KOPT-K1 (cell line): ENCODE measurements around the gene MSI1.

Experiments used
- H3K27ac ChIP-seq: fragments of 200-600 bp; sonication (generic); 2 replicates; pipeline ENCODE4 v1.5.1; 2016; ENCODE audit warnings: antibody characterized with exemption, mild to moderate bottlenecking, low read depth, low read length; ENCODE audit not compliant: poor library complexity, severe bottlenecking
- H3K36me3 ChIP-seq: fragments of 200-600 bp; sonication (generic); 2 replicates; pipeline ENCODE4 v1.5.1; 2017; ENCODE audit warnings: antibody characterized with exemption, mild to moderate bottlenecking, low read length, moderate library complexity; ENCODE audit not compliant: insufficient read depth
- H3K9me3 ChIP-seq: fragments of 200-600 bp; sonication (generic); 2 replicates; pipeline ENCODE4 v1.5.1; 2017; ENCODE audit warnings: antibody characterized with exemption, low read length, mild to moderate bottlenecking; ENCODE audit not compliant: insufficient read depth, poor library complexity, severe bottlenecking

MSI1 gene

GRCh38 chr12:120368789-120369602, at the start of gene MSI1:
MSI1 (minus strand) TSS chr12:120369164; CDS start chr12:120369091, 73 bp downstream.
- Histone ChIP-seq H3K9me3 (no peaks in the 10 kb centered on the region), H3K27ac (no peak within 1 kb of the TSS), H3K36me3 (no peaks in the 10 kb centered on the region)

GRCh38 chr12:120417917-120418580, 49.1 kb upstream of the MSI1 start:
- no peaks in the 10 kb centered on the region for H3K9me3 ChIP-seq
- no peaks in the 10 kb centered on the region for H3K36me3 ChIP-seq
- H3K27ac ChIP-seq: no peak overlapping the region

- no peaks in the 10 kb centered on the region for H3K36me3 ChIP-seq
- no peak overlapping the region for H3K27ac ChIP-seq
- H3K9me3 ChIP-seq: no peaks in the 10 kb centered on the region
Observed at GRCh38 chr12:120416490-120417216, 47.7 kb upstream of the MSI1 start.

GRCh38 chr12:120413901-120414695, 45.1 kb upstream of the MSI1 start:
- Histone ChIP-seq H3K36me3 (no peaks in the 10 kb centered on the region), H3K27ac (no peak overlapping the region), H3K9me3 (no peaks in the 10 kb centered on the region)

GRCh38 chr12:120412421-120412820, 43.5 kb upstream of the MSI1 start:
- Histone ChIP-seq H3K27ac (no peak overlapping the region), H3K36me3 (no peaks in the 10 kb centered on the region), H3K9me3 (no peaks in the 10 kb centered on the region)

GRCh38 chr12:120408771-120409170, 39.8 kb upstream of the MSI1 start:
- H3K9me3 ChIP-seq: no peaks in the 10 kb centered on the region
- H3K36me3 ChIP-seq: no peaks in the 10 kb centered on the region
- no peak overlapping the region for H3K27ac ChIP-seq

GRCh38 chr12:120406553-120406952, 37.6 kb upstream of the MSI1 start:
- Histone ChIP-seq H3K36me3 (no peaks in the 10 kb centered on the region), H3K9me3 (no peaks in the 10 kb centered on the region), H3K27ac (no peak overlapping the region)

- Histone ChIP-seq H3K9me3 (no peaks in the 10 kb centered on the region), H3K27ac (no peak overlapping the region), H3K36me3 (no peaks in the 10 kb centered on the region)
Observed at GRCh38 chr12:120406069-120406468, 37.1 kb upstream of the MSI1 start.

- Histone ChIP-seq H3K9me3 (peaks cover 5% of the 10 kb centered on the region), H3K36me3 (no peaks in the 10 kb centered on the region), H3K27ac (no peak overlapping the region)
Observed at GRCh38 chr12:120404271-120404670, 35.3 kb upstream of the MSI1 start.

- no peaks in the 10 kb centered on the region for H3K36me3 ChIP-seq
- H3K9me3 ChIP-seq: peaks cover 5% of the 10 kb centered on the region
- H3K27ac ChIP-seq: no peak overlapping the region
Observed at GRCh38 chr12:120403869-120404268, 34.9 kb upstream of the MSI1 start.

- H3K27ac ChIP-seq: no peak overlapping the region
- peaks cover 5% of the 10 kb centered on the region for H3K9me3 ChIP-seq
- H3K36me3 ChIP-seq: no peaks in the 10 kb centered on the region
Observed at GRCh38 chr12:120402217-120402616, 33.3 kb upstream of the MSI1 start.

GRCh38 chr12:120399531-120399930, 30.6 kb upstream of the MSI1 start:
- no peak overlapping the region for H3K27ac ChIP-seq
- H3K9me3 ChIP-seq: peaks cover 5% of the 10 kb centered on the region
- H3K36me3 ChIP-seq: no peaks in the 10 kb centered on the region

GRCh38 chr12:120397824-120398540, 29.0 kb upstream of the MSI1 start:
- Histone ChIP-seq H3K9me3 (peaks cover 5% of the 10 kb centered on the region), H3K36me3 (no peaks in the 10 kb centered on the region), H3K27ac (no peak overlapping the region)
